ENCODE measurements around the gene ERG28.

Gene ERG28

DNA sequence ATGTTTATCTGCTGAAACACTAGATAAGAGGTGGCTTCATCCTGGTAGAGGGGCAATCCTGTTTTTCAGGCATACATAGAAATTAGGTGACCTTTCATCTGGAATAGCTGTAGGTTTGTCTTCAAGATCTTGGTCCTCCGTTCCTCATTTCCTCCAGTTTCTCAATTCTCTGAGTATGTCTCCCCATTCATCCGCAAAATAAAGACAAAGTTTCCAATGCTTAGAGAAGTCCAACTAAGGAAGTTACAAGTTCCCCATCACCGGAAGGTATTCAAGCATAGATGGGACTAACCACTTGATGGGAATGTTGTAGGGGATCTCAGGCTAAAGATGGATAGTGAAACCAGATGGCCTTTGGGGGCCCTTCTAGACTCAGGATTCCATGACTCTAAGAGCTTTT, 34.3 kb downstream of the ERG28 start:
- no peak overlapping the region for H3K27ac ChIP-seq (replicated peaks)
- H3K27me3 ChIP-seq (ENCODE audit: insufficient read depth, poor library complexity, severe bottlenecking): no peaks in the 10 kb centered on the region
- no peak for DNase-seq (ENCODE audit: low read depth in 1 of 2, low spot score in 1 of 2)
- H3K4me3 ChIP-seq (replicated peaks; ENCODE audit: insufficient read depth, low read length): no peak overlapping the region
- TF ChIP-seq SPI1 (IDR thresholded peaks at IDR 0.05; ENCODE audit: borderline replicate concordance, low read depth) (no peak), GABPA (IDR thresholded peaks at IDR 0.05; ENCODE audit: low read depth) (no peak), POLR2AphosphoS5 (IDR thresholded peaks at IDR 0.05; ENCODE audit: low read depth) (no peak)
- TF ChIP-seq, protein P1, sequence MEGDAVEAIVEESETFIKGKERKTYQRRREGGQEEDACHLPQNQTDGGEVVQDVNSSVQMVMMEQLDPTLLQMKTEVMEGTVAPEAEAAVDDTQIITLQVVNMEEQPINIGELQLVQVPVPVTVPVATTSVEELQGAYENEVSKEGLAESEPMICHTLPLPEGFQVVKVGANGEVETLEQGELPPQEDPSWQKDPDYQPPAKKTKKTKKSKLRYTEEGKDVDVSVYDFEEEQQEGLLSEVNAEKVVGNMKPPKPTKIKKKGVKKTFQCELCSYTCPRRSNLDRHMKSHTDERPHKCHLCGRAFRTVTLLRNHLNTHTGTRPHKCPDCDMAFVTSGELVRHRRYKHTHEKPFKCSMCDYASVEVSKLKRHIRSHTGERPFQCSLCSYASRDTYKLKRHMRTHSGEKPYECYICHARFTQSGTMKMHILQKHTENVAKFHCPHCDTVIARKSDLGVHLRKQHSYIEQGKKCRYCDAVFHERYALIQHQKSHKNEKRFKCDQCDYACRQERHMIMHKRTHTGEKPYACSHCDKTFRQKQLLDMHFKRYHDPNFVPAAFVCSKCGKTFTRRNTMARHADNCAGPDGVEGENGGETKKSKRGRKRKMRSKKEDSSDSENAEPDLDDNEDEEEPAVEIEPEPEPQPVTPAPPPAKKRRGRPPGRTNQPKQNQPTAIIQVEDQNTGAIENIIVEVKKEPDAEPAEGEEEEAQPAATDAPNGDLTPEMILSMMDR (IDR thresholded peaks at IDR 0.05; ENCODE audit: insufficient read depth, low read length): no peak
- TF ChIP-seq, protein P2, sequence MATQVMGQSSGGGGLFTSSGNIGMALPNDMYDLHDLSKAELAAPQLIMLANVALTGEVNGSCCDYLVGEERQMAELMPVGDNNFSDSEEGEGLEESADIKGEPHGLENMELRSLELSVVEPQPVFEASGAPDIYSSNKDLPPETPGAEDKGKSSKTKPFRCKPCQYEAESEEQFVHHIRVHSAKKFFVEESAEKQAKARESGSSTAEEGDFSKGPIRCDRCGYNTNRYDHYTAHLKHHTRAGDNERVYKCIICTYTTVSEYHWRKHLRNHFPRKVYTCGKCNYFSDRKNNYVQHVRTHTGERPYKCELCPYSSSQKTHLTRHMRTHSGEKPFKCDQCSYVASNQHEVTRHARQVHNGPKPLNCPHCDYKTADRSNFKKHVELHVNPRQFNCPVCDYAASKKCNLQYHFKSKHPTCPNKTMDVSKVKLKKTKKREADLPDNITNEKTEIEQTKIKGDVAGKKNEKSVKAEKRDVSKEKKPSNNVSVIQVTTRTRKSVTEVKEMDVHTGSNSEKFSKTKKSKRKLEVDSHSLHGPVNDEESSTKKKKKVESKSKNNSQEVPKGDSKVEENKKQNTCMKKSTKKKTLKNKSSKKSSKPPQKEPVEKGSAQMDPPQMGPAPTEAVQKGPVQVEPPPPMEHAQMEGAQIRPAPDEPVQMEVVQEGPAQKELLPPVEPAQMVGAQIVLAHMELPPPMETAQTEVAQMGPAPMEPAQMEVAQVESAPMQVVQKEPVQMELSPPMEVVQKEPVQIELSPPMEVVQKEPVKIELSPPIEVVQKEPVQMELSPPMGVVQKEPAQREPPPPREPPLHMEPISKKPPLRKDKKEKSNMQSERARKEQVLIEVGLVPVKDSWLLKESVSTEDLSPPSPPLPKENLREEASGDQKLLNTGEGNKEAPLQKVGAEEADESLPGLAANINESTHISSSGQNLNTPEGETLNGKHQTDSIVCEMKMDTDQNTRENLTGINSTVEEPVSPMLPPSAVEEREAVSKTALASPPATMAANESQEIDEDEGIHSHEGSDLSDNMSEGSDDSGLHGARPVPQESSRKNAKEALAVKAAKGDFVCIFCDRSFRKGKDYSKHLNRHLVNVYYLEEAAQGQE (IDR thresholded peaks at IDR 0.05; ENCODE audit: insufficient replicate concordance, low read depth): no peak

DNA sequence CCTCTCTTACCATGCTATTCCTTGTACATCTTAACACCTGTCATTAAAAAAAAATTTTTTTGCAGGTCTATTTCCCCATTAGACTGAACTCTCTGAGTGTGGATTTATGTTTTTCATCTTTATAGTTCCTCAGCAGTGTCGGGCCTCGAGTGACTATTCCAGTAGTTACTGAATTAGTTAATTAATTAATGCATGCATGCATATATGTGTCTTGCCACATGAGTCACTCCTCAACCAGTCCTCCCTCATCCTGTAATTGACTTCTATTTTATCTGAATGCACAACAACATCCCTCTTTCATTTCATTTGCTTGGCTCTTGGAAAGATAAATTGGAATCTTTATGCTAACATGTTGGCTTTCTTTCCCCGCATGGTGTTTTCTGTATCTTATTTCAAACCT, 35.6 kb downstream of the ERG28 start:
- DNase-seq (ENCODE audit: low read depth in 1 of 2, low spot score in 1 of 2): no peak
- H3K27ac ChIP-seq (replicated peaks): no peak overlapping the region
- TF ChIP-seq GABPA (IDR thresholded peaks at IDR 0.05; ENCODE audit: low read depth) (no peak), POLR2AphosphoS5 (IDR thresholded peaks at IDR 0.05; ENCODE audit: low read depth) (no peak), SPI1 (IDR thresholded peaks at IDR 0.05; ENCODE audit: borderline replicate concordance, low read depth) (no peak)
- H3K27me3 ChIP-seq (ENCODE audit: insufficient read depth, poor library complexity, severe bottlenecking): no peaks in the 10 kb centered on the region
- no peak overlapping the region for H3K4me3 ChIP-seq (replicated peaks; ENCODE audit: insufficient read depth, low read length)

DNA sequence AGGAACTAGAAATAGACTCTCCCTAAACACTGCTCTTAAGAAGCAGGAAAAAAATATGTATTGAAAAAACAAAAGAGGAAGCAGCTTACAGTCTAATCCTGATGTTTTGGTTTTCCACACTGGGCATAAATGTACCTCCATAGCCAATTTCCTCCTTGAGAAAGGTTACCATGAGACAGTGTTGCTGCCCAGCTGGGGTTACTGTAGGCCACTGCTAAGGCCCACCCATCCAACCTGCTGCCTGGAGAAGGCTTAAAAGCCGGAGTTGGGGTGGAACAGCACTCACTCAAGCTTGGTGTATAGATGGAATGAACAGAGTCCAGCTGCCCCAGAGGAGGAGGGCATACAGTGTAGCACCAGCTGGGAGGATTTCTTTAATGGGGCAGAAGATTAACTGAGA, 41.1 kb downstream of the ERG28 start:
- H3K27ac ChIP-seq (replicated peaks): no peak overlapping the region
- TF ChIP-seq SPI1 (IDR thresholded peaks at IDR 0.05; ENCODE audit: borderline replicate concordance, low read depth) (no peak), GABPA (IDR thresholded peaks at IDR 0.05; ENCODE audit: low read depth) (no peak), POLR2AphosphoS5 (IDR thresholded peaks at IDR 0.05; ENCODE audit: low read depth) (no peak)
- TF ChIP-seq, protein P2 (IDR thresholded peaks at IDR 0.05; ENCODE audit: insufficient replicate concordance, low read depth): no peak
- TF ChIP-seq, protein P1 (IDR thresholded peaks at IDR 0.05; ENCODE audit: insufficient read depth, low read length): no peak
- no peak overlapping the region for H3K4me3 ChIP-seq (replicated peaks; ENCODE audit: insufficient read depth, low read length)
- DNase-seq (ENCODE audit: low read depth in 1 of 2, low spot score in 1 of 2): no peak
- no peaks in the 10 kb centered on the region for H3K27me3 ChIP-seq (ENCODE audit: insufficient read depth, poor library complexity, severe bottlenecking)

DNA sequence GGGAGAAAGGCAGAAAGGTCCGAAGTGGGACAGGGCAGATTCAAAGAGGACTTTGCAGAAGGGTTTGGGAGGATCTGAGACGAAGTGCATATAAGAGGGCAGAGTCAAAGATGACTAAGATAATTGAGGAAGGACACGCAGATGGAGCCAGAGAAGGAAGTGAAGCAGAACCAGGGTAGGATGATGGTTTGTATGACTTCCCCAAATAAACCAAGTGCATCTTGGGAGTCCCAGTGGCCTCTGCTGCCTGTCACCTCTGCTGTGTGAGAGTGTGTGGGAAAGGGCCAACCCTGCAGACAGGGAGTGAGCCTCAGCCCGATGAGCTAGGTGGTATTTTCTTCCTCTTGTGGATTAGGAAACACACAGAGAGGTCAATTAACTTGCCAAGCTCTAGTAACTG, 45.5 kb downstream of the ERG28 start:
- H3K27ac ChIP-seq (replicated peaks): peak overlapping the region; percentile 65
- no peaks in the 10 kb centered on the region for H3K27me3 ChIP-seq (ENCODE audit: insufficient read depth, poor library complexity, severe bottlenecking)
- TF ChIP-seq, protein P2 (IDR thresholded peaks at IDR 0.05; ENCODE audit: insufficient replicate concordance, low read depth): no peak
- TF ChIP-seq SPI1 (IDR thresholded peaks at IDR 0.05; ENCODE audit: borderline replicate concordance, low read depth) (peak; percentile 89), POLR2AphosphoS5 (IDR thresholded peaks at IDR 0.05; ENCODE audit: low read depth) (no peak)
- no peak overlapping the region for H3K4me3 ChIP-seq (replicated peaks; ENCODE audit: insufficient read depth, low read length)
- DNase-seq (ENCODE audit: low read depth in 1 of 2, low spot score in 1 of 2): peak in 1 of 2 experiments; percentile 82

All from HL-60 (cell line).